Activated CD8-positive, alpha-beta memory T cell treated with anti-CD3 and anti-CD28 coated beads for 4 hours (primary cell): ENCODE measurements around the gene PANX3.

ENCODE experiments used
- DNase-seq, 2 donors: peaks; one replicate each; pipeline ENCODE4 v3.0.0-alpha.2; 2020; ENCODE audit warnings: low read depth in 2 of 2

The PANX3 gene

GRCh38 chr11:124618863-124619262 is 7.6 kb downstream of the PANX3 start:
- no peak for DNase-seq

DNA sequence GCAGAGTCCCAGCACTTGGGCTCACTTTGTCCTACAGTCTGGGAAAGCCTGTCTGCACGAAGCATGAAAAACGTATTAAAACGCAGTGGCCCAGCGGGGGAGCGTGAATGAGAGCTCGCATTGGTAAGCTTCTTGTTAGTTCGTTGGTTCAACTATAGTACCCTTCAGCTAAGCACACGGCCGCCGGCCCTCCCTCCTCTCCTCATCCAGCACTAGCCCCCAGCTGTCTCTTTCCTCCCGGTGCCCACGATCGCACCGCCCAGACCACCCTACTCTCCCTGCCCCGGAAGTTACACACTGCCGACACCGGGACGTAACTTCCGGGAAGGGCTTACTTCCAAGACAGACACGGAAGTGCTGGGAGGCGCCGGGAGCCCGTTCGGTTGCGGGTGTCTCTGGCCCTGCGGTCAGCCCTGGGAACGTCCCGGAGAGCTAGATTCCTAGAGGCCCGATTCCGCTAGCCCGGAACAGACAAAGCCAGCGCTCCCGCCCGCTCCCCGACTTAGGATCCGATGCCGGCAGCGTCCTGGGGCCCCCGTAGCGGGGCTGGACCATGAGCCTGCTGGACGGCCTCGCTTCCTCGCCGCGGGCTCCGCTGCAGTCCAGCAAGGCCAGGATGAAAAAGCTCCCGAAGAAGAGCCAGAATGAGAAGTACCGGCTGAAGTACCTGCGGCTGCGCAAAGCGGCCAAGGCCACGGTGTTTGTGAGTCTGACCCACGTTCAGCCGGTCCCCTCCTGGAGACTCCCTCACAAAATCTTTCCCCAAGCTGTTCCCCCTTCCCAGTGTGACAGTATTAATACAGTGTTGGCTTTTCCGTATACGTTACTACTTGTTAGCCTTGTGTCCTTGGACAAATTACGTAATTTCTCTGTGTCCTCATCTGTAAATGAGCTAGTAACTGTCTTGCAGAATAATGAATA is 11.6 kb downstream of the PANX3 start, which contains the start of gene TBRG1:
TSS of gene TBRG1 (plus strand) at position 334 of the 921 bp plus-strand sequence. CDS start at position 554, 220 bp downstream.
- DNase-seq, result peak; percentile 63 to 79

GRCh38 chr11:124623861-124624525 is 12.8 kb downstream of the PANX3 start:
- no peak for DNase-seq

DNA sequence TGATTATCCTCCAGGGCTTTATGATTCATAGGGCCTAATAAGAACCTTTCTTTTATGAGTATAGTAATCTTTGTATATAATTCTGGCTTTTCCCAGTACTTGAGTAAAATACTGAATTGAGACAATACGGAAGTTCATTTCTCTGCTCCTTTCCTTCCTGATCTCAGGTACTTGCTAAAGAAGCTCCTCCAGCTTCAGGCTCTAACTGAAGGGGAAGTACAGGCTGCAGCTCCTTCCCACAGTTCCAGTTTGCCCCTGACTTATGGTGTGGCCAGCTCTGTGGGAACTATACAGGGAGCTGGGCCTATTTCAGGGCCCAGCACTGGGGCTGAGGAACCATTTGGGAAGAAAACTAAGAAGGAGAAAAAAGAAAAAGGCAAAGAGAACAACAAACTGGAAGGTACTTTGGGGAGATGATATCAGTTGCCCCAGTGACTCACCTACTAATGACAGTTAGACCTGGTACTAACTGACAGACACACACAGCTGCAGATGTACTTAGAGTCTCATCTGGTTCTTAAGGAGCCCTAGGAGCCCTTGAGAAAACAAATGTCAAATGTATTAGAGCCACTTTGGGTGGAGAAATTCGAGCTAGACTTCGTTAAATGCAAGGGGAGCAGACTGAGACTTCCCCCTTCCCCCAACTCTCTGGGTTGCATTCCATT is 14.4 kb downstream of the PANX3 start:
- DNase-seq, result no peak

DNA sequence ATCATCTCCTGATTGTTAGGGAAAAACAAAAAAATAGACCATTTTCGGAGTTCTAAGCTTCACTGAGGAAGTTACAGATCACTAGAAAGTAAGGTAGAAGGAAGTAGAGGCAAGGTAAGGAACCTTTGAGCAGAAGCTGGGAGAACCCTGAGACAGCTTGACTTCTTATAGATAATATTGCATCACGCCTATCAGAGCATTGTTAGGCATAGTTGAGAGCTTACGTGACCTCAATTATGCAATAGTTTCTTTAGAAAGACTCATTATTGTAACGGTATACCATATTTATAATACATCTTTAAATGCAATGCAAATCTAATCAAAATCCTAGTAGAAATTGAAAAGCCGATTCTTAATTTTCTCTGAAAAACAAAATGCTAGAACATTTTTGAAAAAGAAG is 16.3 kb downstream of the PANX3 start:
- no peak for DNase-seq

DNA sequence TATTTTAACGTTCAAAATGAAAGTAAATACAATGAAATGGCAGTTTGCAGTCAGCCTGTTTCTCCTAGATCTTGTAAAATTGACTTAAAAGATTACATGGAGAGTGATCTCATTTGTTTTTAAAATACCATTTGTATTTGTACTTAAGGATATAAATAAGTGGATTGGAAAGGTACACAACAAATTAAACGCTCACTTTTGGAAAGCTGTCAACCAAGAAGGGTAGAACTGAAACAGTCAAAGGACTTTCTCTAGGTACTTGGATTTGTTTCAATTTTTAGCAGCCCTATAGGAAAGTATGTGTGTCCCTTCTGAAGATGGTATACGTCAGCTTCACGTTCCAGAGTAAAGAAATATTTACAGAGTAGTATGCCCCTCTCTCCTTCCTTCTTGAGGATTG is 18.7 kb downstream of the PANX3 start:
- no peak for DNase-seq

DNA sequence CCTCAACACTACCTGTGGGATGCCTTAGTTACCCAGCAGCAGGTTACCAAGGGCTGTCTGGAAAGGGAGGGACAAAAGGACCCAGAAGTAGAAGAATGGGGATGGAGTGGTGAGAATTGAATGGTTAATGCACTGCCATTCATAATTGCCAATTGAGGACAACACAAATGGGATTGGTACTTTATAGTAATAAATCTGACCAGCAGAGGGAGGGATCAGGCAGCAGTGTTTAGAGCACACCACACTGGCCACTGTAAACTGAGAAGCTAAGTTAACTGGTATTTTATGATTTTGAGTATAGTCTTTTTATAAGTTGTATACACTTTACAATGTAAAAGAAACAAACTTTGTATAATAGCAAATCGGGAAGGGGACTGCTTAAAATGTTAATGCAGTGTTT is 22.1 kb downstream of the PANX3 start:
- no peak for DNase-seq

DNA sequence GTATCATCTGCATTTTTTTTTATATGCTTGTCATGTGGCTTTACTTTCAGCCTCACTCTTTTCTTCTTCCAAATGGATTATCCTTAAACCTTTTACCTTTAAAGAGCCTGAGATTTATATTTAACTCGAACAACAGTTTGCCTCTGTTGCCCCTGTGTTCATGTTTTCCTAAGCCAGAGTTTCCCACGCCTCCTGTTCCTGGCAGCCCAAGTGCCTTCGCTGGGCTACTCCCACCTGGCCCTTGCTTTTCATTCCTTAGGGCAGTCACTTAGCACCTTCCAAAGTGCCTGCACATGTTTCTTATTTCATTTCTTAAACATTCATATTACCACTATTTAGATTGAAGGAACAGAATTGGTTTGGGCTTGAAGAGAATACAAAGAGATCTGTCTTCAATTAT is 24.7 kb downstream of the PANX3 start:
- no peak for DNase-seq

- no peak for DNase-seq
Observed at GRCh38 chr11:124638500-124638899, 27.3 kb downstream of the PANX3 start.

- DNase-seq, result no peak
Observed at GRCh38 chr11:124639186-124639585, 28.0 kb downstream of the PANX3 start.

- DNase-seq, result no peak
Observed at GRCh38 chr11:124640666-124641065, 29.4 kb downstream of the PANX3 start.

GRCh38 chr11:124642628-124643027 is 31.4 kb downstream of the PANX3 start:
- DNase-seq, result no peak

- DNase-seq, result no peak
Observed at GRCh38 chr11:124643042-124643604, 31.9 kb downstream of the PANX3 start.

DNA sequence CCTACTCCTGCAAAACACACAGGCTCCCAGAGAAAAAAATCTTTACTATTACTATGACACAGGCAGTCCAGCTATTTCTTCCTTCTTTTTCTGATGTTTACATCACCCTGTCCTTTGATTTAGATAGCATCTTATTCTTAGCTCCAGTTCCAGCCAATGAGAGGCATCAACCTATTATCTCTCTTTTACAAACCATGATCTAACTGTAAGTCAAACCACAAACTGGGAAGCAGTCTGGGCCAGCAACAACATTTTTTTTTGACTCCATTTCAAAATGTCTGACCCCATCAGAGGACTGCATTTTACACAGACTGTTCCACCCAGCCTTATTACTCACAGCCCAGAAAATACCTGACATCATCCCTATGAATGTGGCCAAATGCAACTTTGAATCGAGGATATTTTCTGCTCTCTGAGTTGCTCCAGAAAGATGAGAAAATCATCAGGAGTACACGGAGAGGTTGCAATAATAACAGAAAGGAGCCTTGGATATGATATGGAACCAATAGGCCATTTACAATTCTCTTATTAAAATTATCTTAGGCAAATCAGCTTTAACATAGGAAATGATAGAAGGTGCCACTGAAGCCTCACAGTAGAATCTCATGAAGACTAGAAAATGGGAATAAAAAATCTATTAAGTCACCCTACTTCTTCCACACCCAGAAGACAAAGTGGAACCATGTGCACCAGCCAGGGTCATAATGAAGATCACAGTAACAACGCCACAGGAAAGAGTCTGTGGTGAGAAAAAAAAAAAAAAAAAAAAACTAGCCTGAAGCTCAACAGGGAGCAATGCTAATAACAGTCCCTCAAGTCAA is 32.6 kb downstream of the PANX3 start:
- no peak for DNase-seq

DNA sequence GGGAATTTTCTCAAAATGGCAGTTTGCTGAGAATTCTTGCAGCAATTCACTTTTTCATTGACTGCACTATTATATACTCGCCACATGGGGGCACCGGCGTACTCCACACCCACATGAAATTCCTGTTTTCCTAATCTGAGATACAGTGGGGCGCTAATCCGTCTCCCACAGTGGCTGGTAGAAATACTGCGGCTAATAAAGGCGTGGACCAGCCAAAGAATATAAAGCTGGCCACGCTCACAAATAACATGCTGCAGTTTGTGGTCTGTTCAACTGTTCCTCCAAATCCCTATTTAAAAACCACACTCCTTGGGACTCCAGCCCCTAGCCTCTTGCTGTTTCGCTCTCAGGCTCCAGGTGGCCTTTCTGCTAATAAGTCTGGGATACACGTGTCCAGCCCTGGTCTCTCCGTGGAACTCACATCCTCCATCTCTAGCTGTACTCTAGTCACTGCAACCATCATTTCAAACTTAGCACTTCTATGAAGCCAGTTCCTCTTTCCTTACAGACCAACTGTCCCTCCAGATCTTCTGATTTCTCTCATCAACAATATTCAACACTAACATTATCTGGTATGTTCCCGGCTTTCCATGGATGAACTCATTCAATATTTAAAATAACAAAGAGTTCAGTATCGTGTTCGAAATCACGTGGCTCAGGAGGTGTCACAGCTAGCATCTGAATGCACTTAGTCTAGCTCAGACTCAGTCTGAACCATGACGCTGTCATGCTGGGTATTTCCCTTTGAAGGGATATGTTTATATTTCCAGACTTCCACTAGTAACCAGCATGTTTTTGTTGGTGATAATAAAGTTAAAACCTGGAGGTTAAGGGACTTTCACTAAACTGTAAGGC is 33.4 kb downstream of the PANX3 start:
- no peak for DNase-seq

DNA sequence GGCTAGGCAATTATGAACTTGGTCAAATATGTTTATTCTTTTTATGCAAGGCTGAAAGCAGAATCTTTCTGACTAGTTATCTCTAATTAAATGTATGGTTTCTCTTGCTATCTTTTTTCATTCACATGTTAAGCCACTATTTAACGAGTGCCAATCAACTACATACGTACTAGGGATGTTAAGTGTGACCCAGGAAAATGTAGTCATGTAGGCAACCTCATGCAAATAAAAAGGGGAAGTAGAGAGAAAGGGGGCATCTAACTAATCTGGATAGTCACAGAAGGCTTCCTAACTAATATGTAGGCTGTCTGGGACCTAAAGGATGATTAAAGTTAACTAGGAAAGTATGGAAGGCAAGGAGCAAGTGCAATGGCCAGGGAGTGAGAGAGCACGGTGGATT is 34.9 kb downstream of the PANX3 start:
- no peak for DNase-seq

DNA sequence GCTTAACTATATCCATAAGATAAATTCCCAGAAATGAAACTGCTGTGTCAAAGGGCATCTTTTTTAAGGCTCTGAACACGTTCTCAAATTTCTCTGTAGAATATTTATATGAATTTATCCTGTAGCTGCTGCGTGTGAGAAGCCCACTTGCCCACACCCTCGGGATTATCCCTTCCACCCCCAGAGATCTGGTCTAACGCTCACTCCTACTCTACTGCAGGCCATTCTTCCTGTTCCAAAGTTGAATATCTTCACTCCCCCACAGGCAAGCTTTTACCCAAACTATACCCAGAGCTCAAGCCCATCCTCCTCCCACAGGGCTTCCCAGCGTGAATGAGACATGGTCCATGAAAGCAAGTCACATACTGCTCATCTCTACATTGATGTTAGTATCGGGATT is 37.4 kb downstream of the PANX3 start:
- no peak for DNase-seq

- DNase-seq, result no peak
Observed at GRCh38 chr11:124656774-124657630, 45.8 kb downstream of the PANX3 start.

DNA sequence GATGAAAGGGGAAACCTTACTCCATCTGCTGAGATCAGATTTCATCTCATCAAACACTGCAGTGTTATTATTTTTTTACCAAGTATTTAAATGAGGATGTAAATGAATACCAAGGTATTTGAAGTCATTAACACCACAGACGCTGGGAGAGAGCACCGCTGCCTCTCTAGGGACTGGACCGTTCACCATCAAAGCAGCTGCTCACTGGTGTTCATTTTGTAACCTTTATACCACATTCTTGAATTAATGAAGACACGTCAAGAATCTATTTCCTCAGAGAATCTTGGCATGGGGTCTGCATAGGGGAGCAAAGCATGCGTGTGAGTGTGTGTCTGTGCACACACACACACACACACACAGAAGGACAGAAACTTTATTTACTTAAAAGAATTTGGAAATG is 46.7 kb downstream of the PANX3 start:
- DNase-seq, result no peak
